ENCODE results near the gene MBD3.

- TF ChIP-seq, protein P1, sequence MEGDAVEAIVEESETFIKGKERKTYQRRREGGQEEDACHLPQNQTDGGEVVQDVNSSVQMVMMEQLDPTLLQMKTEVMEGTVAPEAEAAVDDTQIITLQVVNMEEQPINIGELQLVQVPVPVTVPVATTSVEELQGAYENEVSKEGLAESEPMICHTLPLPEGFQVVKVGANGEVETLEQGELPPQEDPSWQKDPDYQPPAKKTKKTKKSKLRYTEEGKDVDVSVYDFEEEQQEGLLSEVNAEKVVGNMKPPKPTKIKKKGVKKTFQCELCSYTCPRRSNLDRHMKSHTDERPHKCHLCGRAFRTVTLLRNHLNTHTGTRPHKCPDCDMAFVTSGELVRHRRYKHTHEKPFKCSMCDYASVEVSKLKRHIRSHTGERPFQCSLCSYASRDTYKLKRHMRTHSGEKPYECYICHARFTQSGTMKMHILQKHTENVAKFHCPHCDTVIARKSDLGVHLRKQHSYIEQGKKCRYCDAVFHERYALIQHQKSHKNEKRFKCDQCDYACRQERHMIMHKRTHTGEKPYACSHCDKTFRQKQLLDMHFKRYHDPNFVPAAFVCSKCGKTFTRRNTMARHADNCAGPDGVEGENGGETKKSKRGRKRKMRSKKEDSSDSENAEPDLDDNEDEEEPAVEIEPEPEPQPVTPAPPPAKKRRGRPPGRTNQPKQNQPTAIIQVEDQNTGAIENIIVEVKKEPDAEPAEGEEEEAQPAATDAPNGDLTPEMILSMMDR (IDR thresholded peaks at IDR 0.05; ENCODE audit: insufficient read depth, low read depth, low read length), result no peak
- no peak for TF ChIP-seq EZH2 (IDR thresholded peaks at IDR 0.05; ENCODE audit: insufficient read depth, low read length)
Observed at GRCh38 chr19:1612114-1613086, 19.7 kb upstream of the MBD3 start.

All from astrocyte (in vitro differentiated cells and primary cell).